Neuronal stem cell (in vitro differentiated cells): ENCODE results near the gene OR7A17. TPM values are rescaled to one million over a fixed set of nuclear protein-coding genes. Genes with fewer than 3 reads are reported as not detected.

Source experiments
- DNase-seq: peaks from one replicate; pipeline ENCODE4 v3.0.0-alpha.2; 2013; ENCODE audit warnings: low spot score
- H2AFZ ChIP-seq: one replicate; pipeline ENCODE4 v1.6.1; 2013; ENCODE audit warnings: mild to moderate bottlenecking, low read length, inconsistent platforms
- H2AK5ac ChIP-seq: 2 replicates; pipeline ENCODE4 v1.6.1; 2013; ENCODE audit warnings: low read depth, mild to moderate bottlenecking, inconsistent platforms, low read length, moderate library complexity, mixed read lengths
- H2BK120ac ChIP-seq: 2 replicates; pipeline ENCODE4 v1.6.1; 2013; ENCODE audit warnings: low read depth, mild to moderate bottlenecking, inconsistent platforms, low read length, moderate library complexity, mixed read lengths
- H2BK12ac ChIP-seq: one replicate; pipeline ENCODE4 v1.6.1; 2013; ENCODE audit warnings: low read length, inconsistent platforms
- H2BK15ac ChIP-seq: 2 replicates; pipeline ENCODE4 v1.6.1; 2013; ENCODE audit warnings: mild to moderate bottlenecking, low read length, inconsistent platforms, mixed read lengths
- H2BK5ac ChIP-seq: one replicate; pipeline ENCODE4 v1.6.1; 2013; ENCODE audit warnings: inconsistent platforms, mild to moderate bottlenecking, low read length, moderate library complexity
- H3K14ac ChIP-seq: one replicate; pipeline ENCODE4 v1.6.1; 2013; ENCODE audit warnings: low read length, inconsistent platforms
- H3K18ac ChIP-seq: 2 replicates; pipeline ENCODE4 v1.6.1; 2013; ENCODE audit warnings: low read length, inconsistent platforms
- H3K23ac ChIP-seq: 2 replicates; pipeline ENCODE4 v1.6.1; 2013; ENCODE audit warnings: low read depth, mild to moderate bottlenecking, mixed read lengths, low read length, inconsistent platforms; ENCODE audit not compliant: poor library complexity
- H3K27ac ChIP-seq: replicated peaks from 3 replicates; pipeline ENCODE4 v1.5.1; 2013; ENCODE audit warnings: low read length, inconsistent platforms
- H3K27me3 ChIP-seq, 3 experiments: 2 replicates each; pipeline ENCODE4 v1.6.1; 2013; ENCODE audit warnings: low read length in 3 of 3, mild to moderate bottlenecking in 2 of 3, inconsistent platforms in 1 of 3, low read depth in 1 of 3, mixed read lengths in 1 of 3, moderate library complexity in 1 of 3; ENCODE audit not compliant: control insufficient read depth in 3 of 3, insufficient read depth in 3 of 3
- H3K36me3 ChIP-seq, 2 donors: replicated peaks in 1 of 2; 2 replicates each; pipeline ENCODE4 v1.6.1; 2013; ENCODE audit warnings: low read length in 2 of 2; ENCODE audit not compliant: control insufficient read depth in 2 of 2, insufficient read depth in 2 of 2
- H3K4ac ChIP-seq: 2 replicates; pipeline ENCODE4 v1.6.1; 2013; ENCODE audit warnings: inconsistent platforms, mild to moderate bottlenecking, low read length, moderate library complexity
- H3K4me1 ChIP-seq, 2 donors: 1 replicate in 1 of 2; 2 replicates in 1 of 2; pipeline ENCODE4 v1.6.1; 2013; ENCODE audit warnings: low read length in 2 of 2, low read depth in 1 of 2; ENCODE audit not compliant: control insufficient read depth in 2 of 2, insufficient read depth in 1 of 2
- H3K4me2 ChIP-seq: one replicate; pipeline ENCODE4 v1.6.1; 2013; ENCODE audit warnings: mild to moderate bottlenecking, low read length, inconsistent platforms; ENCODE audit not compliant: insufficient read depth, poor library complexity, severe bottlenecking
- H3K4me3 ChIP-seq, 2 donors: 2 replicates each; pipeline ENCODE4 v1.5.1; 2013; ENCODE audit warnings: low read length in 2 of 2, mild to moderate bottlenecking in 2 of 2, inconsistent platforms in 1 of 2, moderate library complexity in 1 of 2
- H3K79me1 ChIP-seq: one replicate; pipeline ENCODE4 v1.6.1; 2013; ENCODE audit warnings: low read depth, mild to moderate bottlenecking, inconsistent platforms, low read length, moderate library complexity
- H3K9ac ChIP-seq: one replicate; pipeline ENCODE4 v1.6.1; 2013; ENCODE audit warnings: mild to moderate bottlenecking, low read depth, low read length, inconsistent platforms; ENCODE audit not compliant: poor library complexity
- H3K9me3 ChIP-seq, 2 donors: replicated peaks in 1 of 2; 2 replicates each; pipeline versions ENCODE3 to v1.6.1; 2013; ENCODE audit warnings: low read length in 2 of 2, mild to moderate bottlenecking in 2 of 2, inconsistent platforms in 1 of 2, low read depth in 1 of 2, mixed read lengths in 1 of 2, moderate library complexity in 1 of 2; ENCODE audit not compliant: control insufficient read depth in 2 of 2, insufficient read depth in 1 of 2
- H4K8ac ChIP-seq: one replicate; pipeline ENCODE4 v1.6.1; 2013; ENCODE audit warnings: low read depth, mild to moderate bottlenecking, inconsistent platforms, low read length, moderate library complexity
- H4K91ac ChIP-seq: one replicate; pipeline ENCODE4 v1.6.1; 2013; ENCODE audit warnings: low read length, low read depth, mild to moderate bottlenecking, inconsistent platforms; ENCODE audit not compliant: poor library complexity
- WGBS, 2 donors: extraction: QIAGEN DNeasy Blood & Tissue Kit; methylation state at CpG; one replicate each; pipeline ENCODE4 v1.1.7; 2013; ENCODE audit warnings: missing lambda C conversion rate in 2 of 2, mixed read lengths in 1 of 2; ENCODE audit not compliant: insufficient read length in 2 of 2, insufficient replicate concordance in 1 of 2; ENCODE audit errors: extremely low coverage in 2 of 2; 5-methylcytosine and 5-hydroxymethylcytosine counted together
- small RNA-seq: library from polyadenylated mRNA; stranded (forward); fragments of <200 nt; extraction: miRNeasy Mini kit (QIAGEN cat#:217004); gene quantifications from one replicate; pipeline ENCODE3, GENCODE V24; 2013; ENCODE audit not compliant: insufficient read depth

The OR7A17 gene

GRCh38 chr19:14830702-14831101 lies 55.2 kb downstream of the OR7A17 start:
- WGBS, 2 donors = no CpG with 5 or more reads among the region's 4 CpGs
- no peak overlapping the region for H2BK5ac ChIP-seq
- no peak overlapping the region for H3K27ac ChIP-seq
- H3K9ac ChIP-seq = no peak overlapping the region
- no peaks in the 10 kb centered on the region for H3K79me1 ChIP-seq
- H3K14ac ChIP-seq = no peak overlapping the region
- H3K4ac ChIP-seq = no peak overlapping the region
- H3K4me2 ChIP-seq = no peak overlapping the region
- H4K91ac ChIP-seq = no peak overlapping the region
- no peak overlapping the region for H4K8ac ChIP-seq
- no peak overlapping the region for H2AK5ac ChIP-seq
- no peak overlapping the region for H2BK12ac ChIP-seq
- H2BK120ac ChIP-seq = no peak overlapping the region
- peaks cover 0 to 9% (median 0%) of the 10 kb centered on the region in 3 experiments for H3K27me3 ChIP-seq
- no peaks in the 10 kb centered on the region for H3K36me3 ChIP-seq
- H3K18ac ChIP-seq = no peak overlapping the region
- no peak for DNase-seq
- no peak overlapping the region for H2AFZ ChIP-seq
- H3K4me3 ChIP-seq = no peak overlapping the region
- H3K23ac ChIP-seq = no peak overlapping the region
- H3K4me1 ChIP-seq = no peaks in the 10 kb centered on the region
- no peak overlapping the region for H2BK15ac ChIP-seq
- H3K9me3 ChIP-seq = peaks cover 0 to 1% of the 10 kb centered on the region in 2 donors

Small RNA genes within 50 kb of the gene (small RNA-seq; reads per million reads assigned to genes)
- gene OR7A18P = not detected
